GM10248 (cell line): ENCODE results near the gene FPGS.

Experiments used
- CTCF ChIA-PET: fragments of 300-600 bp; sonication (Branson Sonifier 250); formaldehyde crosslinking; extraction: SDS; loops from one replicate; lab custom pipeline; 2021; ENCODE audit warnings: antibody characterized with exemption; lab: Yijun Ruan, JAX
- POLR2A ChIA-PET: fragments of 350-650 bp; sonication (Branson Sonifier 250); formaldehyde crosslinking; extraction: SDS; loops from one replicate; lab custom pipeline; 2020; ENCODE audit warnings: antibody characterized with exemption; lab: Yijun Ruan, JAX
- DNase-seq: peaks from one replicate; pipeline ENCODE4 v3.0.0; 2012; ENCODE audit errors: extremely low spot score
- TF ChIP-seq, protein P1 (sequence below): IDR thresholded peaks from 2 replicates; pipeline ENCODE4 v1.5.1; 2012; ENCODE audit warnings: mild to moderate bottlenecking, low read depth; ENCODE audit errors: extremely low read depth, missing control alignments, control extremely low read depth

Gene FPGS

DNA sequence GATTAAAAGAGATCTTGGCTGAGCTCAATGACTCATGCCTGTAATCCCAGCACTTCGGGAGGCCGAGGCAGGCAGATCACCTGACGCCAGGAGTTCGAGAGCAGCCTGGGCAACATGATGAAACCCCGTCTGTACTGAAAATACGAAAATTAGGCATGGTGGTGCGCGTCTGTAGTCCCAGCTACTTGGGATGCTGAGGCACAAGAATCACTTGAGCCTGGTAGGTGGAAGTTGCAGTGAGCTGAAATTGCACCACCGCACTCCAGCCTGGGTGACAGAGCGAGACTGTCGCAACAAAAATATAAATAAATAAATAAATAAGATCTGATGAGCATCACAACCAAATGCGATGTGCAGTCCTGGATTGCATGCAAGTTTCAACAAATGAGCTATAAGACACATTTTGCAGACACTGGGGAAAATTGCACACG is 60.5 kb downstream of the FPGS start:
- ChIA-PET CTCF (interaction anchor here (0.6 to 3.0 kb wide), 8 partner anchors 8 to 899 kb away, joined by 3 to 11 read pairs (median 4); partner anchors contain the start of genes ENG and TOR2A), POLR2A (no interaction called here)
- TF ChIP-seq, protein P1, sequence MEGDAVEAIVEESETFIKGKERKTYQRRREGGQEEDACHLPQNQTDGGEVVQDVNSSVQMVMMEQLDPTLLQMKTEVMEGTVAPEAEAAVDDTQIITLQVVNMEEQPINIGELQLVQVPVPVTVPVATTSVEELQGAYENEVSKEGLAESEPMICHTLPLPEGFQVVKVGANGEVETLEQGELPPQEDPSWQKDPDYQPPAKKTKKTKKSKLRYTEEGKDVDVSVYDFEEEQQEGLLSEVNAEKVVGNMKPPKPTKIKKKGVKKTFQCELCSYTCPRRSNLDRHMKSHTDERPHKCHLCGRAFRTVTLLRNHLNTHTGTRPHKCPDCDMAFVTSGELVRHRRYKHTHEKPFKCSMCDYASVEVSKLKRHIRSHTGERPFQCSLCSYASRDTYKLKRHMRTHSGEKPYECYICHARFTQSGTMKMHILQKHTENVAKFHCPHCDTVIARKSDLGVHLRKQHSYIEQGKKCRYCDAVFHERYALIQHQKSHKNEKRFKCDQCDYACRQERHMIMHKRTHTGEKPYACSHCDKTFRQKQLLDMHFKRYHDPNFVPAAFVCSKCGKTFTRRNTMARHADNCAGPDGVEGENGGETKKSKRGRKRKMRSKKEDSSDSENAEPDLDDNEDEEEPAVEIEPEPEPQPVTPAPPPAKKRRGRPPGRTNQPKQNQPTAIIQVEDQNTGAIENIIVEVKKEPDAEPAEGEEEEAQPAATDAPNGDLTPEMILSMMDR: no peak

More for the DNA sequence above, 60.5 kb downstream of the FPGS start:
- no peak for DNase-seq
